Measurements from ENCODE around the gene OSBPL1A.

The OSBPL1A gene

GRCh38 chr18:24397694-24398368 is at the start of gene OSBPL1A:
Gene OSBPL1A, minus strand, starts transcription at chr18:24397824. Its CDS starts 20,291 bp downstream, at chr18:24377533.
- DNase-seq (ENCODE audit: low read depth in 1 of 2, low spot score in 1 of 2): peak; percentile 62 to 72

GRCh38 chr18:24446953-24447538 is 49.4 kb upstream of the OSBPL1A start:
- DNase-seq (ENCODE audit: low read depth in 1 of 2, low spot score in 1 of 2): no peak

DNA sequence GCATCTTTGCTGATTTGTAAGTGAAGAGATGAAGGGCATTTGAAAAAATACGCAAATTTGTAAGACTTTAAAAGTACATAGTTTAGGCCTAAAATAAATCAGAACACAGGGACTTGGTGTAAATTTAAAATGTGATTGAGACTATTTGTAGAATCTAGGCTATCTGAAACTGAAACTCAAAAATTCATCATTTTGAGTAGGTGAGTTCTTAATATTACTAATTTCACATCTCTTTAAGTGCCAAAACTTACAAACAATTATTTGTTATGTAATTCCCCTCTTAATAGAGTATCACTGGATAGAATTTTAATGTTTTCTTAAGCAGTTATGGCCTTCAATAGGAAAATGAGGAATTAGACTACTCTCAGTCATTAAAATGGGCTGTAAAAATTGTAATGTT is 48.8 kb upstream of the OSBPL1A start:
- DNase-seq (ENCODE audit: low read depth in 1 of 2, low spot score in 1 of 2): no peak

- no peak for DNase-seq (ENCODE audit: low read depth in 1 of 2, low spot score in 1 of 2)
Measured at GRCh38 chr18:24443870-24444269, 46.2 kb upstream of the OSBPL1A start.

GRCh38 chr18:24436939-24437338 is 39.3 kb upstream of the OSBPL1A start:
- no peak for DNase-seq (ENCODE audit: low read depth in 1 of 2, low spot score in 1 of 2)

GRCh38 chr18:24432618-24433017 is 35.0 kb upstream of the OSBPL1A start:
- no peak for DNase-seq (ENCODE audit: low read depth in 1 of 2, low spot score in 1 of 2)

GRCh38 chr18:24429188-24429587 is 31.6 kb upstream of the OSBPL1A start:
- no peak for DNase-seq (ENCODE audit: low read depth in 1 of 2, low spot score in 1 of 2)

DNA sequence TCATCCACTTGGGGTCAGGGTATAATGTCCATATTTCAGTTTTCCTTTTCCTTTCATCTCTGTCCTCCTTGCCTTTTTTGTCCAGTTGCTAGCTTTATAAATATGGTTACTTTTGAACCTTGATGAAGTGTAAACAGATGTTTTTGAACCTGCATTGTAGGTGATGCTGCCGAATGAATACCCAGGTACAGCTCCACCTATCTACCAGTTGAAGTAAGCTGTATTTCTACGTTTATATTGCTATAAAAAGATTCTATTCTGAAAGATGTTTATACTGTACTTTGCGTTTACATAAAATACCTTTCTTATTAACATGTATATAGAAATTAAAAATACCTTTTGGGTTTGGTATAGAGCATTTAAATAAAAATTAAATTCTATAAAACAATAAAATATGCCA is 31.1 kb upstream of the OSBPL1A start:
- DNase-seq (ENCODE audit: low read depth in 1 of 2, low spot score in 1 of 2): no peak

- no peak for DNase-seq (ENCODE audit: low read depth in 1 of 2, low spot score in 1 of 2)
Measured at GRCh38 chr18:24427484-24427883, 29.9 kb upstream of the OSBPL1A start.

- DNase-seq (ENCODE audit: low read depth in 1 of 2, low spot score in 1 of 2): peak; percentile 60 to 71
Measured at GRCh38 chr18:24426398-24427294, 29.0 kb upstream of the OSBPL1A start, which contains the start of gene IMPACT. Gene IMPACT, plus strand, starts transcription at chr18:24426670. Its CDS starts 87 bp downstream, at chr18:24426757.

GRCh38 chr18:24426073-24426397 is 28.4 kb upstream of the OSBPL1A start:
- DNase-seq (ENCODE audit: low read depth in 1 of 2, low spot score in 1 of 2): no peak

DNA sequence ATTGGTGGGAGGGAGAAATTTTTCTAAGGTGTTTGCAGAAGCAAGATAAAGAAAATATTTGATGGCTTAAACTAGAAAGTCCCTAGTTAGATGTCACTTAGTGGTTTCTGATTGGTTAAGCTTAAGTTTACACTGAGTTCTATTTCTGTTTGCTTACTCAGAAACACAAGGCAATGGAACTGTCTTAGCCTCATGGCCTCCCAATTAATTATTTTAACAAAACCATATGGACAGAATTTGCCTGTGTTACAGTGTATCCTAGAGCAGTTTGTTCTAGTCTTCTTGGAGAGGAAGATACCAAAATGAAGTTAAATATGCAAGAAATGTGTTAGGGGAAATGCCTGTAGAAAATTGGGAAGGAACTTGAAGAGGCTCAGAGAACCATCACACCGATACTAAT is 24.2 kb upstream of the OSBPL1A start:
- no peak for DNase-seq (ENCODE audit: low read depth in 1 of 2, low spot score in 1 of 2)

DNA sequence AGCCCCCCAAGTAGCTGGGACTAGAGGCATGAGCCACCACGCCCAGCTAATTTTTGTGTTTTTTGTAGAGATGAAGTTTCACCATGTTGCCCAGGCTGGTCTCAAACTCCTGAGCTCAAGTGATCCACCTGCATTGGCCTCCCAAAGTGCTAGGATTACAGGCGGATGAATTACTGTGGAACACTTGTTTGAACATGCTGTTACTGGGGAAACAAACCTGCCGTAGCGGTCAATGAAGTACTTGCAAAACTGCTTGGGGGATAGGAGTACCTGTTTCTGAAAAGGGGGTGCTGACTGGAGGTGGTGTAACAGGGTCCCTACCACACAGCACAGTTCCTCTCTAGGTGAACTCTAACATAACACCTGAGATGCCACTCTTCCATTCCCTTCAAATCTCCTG is 22.9 kb upstream of the OSBPL1A start:
- no peak for DNase-seq (ENCODE audit: low read depth in 1 of 2, low spot score in 1 of 2)

GRCh38 chr18:24417480-24417879 is 19.9 kb upstream of the OSBPL1A start:
- no peak for DNase-seq (ENCODE audit: low read depth in 1 of 2, low spot score in 1 of 2)

DNA sequence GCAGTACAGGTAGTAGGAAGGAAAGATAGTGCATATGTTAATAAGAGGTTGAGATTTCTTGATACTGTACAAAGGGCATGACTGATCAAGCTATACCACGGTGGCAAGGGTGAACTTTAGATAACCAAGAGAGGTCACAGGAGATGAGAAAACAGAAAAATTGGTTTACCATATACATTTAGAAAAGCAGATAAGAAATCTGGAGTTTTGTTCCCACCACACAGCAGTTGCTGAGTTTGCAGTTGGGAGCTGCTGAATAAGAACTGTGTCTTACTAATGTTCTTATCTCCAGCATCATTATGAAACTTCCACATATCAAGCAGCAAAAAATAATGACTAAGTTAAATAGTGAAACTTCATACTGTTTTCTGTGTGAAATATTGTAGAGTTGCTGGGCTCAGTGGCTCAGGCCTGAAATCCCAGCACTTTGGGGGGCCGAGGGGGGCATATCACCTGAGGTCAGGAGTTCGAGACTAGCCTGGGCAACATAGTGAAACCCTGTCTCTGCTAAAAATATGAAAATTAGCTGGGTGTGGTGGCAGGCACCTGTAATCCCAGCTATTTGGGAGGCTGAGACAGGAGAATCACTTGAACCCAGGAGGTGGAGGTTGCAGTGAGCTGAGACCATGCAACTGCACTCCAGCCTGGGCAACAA is 16.9 kb upstream of the OSBPL1A start:
- no peak for DNase-seq (ENCODE audit: low read depth in 1 of 2, low spot score in 1 of 2)

GRCh38 chr18:24413148-24413547 is 15.5 kb upstream of the OSBPL1A start:
- no peak for DNase-seq (ENCODE audit: low read depth in 1 of 2, low spot score in 1 of 2)

GRCh38 chr18:24408496-24408895 is 10.9 kb upstream of the OSBPL1A start:
- DNase-seq (ENCODE audit: low read depth in 1 of 2, low spot score in 1 of 2): no peak

- DNase-seq (ENCODE audit: low read depth in 1 of 2, low spot score in 1 of 2): no peak
Measured at GRCh38 chr18:24404591-24404990, 7.0 kb upstream of the OSBPL1A start.

DNA sequence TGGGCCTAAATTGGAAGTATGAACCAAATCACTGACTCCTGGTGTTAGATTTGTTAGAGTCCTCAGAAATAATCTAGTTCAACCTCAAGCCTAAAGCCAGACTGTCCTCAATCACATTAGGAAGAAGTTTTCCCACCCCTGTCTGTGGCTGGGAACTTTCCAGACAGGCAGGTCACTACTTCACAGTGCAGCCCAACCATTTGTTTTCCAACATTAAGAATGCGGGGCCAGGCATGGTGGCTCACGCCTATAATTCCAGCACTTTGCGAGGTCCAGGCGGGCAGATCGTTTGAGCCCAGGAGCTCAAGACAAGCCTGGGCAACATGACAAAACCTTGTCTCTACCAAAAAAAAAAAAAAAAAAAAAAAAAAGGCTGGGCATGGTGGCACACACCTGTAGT is 5.5 kb upstream of the OSBPL1A start:
- no peak for DNase-seq (ENCODE audit: low read depth in 1 of 2, low spot score in 1 of 2)

DNA sequence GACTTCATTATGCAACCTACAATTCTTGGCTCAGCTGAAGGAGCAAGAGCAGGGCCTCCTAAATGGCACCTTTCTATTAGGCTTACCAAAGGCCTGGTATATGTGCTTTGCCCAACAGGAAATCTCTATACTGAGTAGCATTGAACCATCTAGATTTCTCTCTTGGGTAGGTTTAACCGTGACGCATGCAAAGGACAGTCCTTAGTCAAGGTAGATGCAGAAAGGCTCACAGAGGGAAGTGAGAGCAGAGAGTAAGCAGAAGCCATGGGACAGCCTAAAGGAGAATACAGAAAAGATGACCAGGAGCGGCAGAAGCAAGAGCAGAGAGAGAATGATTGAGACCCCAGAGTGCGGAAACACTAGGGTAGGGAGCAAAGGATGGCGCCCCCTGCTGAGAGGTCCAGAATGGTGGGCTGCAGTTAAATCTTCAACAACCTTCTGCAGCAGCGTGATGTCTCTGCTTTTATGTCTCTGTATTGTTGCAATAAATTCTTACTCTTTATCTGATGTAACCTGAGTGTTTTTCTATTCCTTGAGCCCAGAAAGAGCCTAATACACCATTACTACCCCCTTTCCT is 4.7 kb upstream of the OSBPL1A start:
- DNase-seq (ENCODE audit: low read depth in 1 of 2, low spot score in 1 of 2): no peak

GRCh38 chr18:24400587-24400986 is 3.0 kb upstream of the OSBPL1A start:
- no peak for DNase-seq (ENCODE audit: low read depth in 1 of 2, low spot score in 1 of 2)
